GM18505 (cell line): ENCODE measurements around the gene SLC34A1.
"Not testable (repeated sequence)": the region's sequence is repeated elsewhere in the genome, so short reads cannot be mapped to it uniquely, and the experiment has no call there.

ENCODE experiments used
- ATAC-seq: cut with Tn5 transposase; IDR thresholded peaks from one replicate; pipeline ENCODE4 v1.9.1; 2021; ENCODE audit not compliant: unreplicated experiment
- POLR2A ChIP-seq: IDR thresholded peaks from 4 replicates; pipeline ENCODE4 v1.6.1; 2011; ENCODE audit warnings: borderline replicate concordance; ENCODE audit not compliant: insufficient read depth, insufficient read length; ENCODE audit errors: extremely low read depth

Gene SLC34A1

DNA sequence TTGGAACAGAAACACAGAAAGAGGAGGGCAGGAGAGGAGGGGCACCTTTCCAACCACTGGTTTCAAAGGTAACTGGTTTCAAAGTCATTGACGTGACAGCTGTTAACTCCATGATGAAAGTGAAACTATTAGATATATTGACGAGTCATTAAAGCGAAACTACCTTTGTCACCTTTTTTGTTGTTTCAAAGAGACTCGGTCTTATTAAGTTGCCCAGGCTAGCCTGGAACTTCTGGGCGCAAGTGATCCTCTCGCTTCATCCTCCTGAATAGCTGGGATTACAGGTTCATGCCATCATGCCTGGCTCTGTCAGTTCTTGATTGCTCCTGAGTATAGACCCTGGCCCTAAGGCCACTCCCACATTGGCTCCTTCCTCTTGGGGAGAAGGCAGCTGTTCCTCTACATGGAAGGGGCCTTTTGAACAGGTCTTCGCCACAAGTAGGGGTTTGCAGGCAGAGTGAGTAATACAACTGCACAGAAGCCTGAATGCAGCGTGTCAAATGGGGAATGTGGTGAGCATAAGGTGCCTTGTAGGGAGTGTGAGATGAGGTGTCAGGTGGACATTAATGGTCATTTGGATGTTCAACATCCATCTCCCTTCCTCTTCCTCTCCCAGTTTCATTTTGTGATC lies 28.5 kb downstream of the SLC34A1 start:
- peak; percentile 44 for ATAC-seq
- TF ChIP-seq POLR2A: no peak

DNA sequence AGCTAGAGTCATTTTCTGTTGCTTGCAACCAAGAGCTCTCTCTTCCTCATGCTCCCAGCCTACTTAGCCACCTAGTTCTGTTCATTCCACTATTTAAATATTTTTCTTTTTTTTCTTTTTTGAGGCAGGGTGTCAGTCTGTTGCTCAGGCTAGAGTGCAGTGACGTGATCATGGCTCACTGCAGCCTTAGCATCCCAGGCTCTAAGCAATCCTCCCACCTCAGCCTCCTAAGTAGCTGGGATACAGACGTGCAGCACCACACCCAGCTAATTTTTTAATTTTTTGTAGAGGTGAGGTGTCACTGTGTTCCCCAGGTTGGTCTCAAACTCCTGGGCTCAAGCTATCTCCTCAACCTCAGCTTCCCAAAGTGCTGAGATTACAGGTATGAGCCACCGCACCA lies 30.2 kb downstream of the SLC34A1 start:
- no peak for ATAC-seq
- TF ChIP-seq POLR2A: no peak

DNA sequence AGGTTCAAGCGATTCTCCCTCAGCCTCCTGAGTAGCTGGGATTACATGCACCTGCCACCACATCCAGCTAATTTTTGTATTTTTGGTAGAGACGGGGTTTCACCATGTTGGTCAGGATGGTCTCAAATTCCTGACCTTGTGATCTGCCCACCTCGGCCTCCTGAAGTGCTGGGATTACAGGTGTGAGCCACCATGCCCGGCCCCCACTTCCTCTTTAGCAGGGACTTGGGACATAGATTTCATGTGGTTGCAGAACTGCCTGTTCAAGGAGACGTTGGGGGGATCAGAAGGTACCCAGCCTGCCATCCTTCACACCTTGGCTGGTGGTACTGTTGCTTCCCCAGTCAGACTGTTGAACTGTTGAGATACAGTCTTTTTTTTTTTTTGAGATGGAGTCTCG lies 32.8 kb downstream of the SLC34A1 start:
- ATAC-seq: not testable (repeated sequence)

DNA sequence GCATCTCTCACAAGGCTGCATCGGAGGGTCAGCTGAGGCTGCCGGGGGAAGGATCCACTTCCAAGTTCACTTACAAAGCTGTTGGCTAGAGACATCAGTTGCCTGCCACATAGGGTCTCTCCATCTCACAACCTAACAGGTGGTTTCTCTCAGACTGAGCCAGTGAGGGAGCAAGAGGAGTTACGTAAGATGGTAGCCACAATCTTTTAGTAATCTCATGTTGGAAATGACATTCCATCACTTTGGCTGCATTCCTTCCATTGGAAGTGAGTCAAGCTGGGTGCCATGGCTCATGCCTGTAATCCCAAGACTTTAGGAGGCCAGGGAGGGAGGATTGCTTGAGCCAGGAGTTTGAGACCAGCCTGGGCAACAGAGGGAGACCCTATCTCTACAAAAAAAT lies 34.8 kb downstream of the SLC34A1 start:
- no peak for ATAC-seq
- no peak for TF ChIP-seq POLR2A

DNA sequence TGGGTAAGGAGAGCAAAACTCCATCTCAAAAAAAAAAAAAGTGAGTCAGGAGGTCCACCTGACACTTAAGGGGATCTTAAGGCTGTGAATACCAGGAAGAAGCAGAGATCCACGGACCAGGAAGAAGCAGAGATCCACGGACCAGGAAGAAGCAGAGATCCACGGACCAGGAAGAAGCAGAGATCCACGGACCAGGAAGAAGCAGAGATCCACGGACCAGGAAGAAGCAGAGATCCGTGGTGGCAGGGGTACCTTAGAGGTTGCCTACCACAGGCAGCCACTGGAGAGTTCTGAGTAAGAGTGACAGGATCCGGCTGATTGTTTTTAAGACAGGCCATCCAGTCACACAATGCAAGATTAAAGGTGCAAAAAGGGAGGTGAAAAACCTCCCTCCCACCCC lies 36.2 kb downstream of the SLC34A1 start:
- not testable (repeated sequence) for ATAC-seq

DNA sequence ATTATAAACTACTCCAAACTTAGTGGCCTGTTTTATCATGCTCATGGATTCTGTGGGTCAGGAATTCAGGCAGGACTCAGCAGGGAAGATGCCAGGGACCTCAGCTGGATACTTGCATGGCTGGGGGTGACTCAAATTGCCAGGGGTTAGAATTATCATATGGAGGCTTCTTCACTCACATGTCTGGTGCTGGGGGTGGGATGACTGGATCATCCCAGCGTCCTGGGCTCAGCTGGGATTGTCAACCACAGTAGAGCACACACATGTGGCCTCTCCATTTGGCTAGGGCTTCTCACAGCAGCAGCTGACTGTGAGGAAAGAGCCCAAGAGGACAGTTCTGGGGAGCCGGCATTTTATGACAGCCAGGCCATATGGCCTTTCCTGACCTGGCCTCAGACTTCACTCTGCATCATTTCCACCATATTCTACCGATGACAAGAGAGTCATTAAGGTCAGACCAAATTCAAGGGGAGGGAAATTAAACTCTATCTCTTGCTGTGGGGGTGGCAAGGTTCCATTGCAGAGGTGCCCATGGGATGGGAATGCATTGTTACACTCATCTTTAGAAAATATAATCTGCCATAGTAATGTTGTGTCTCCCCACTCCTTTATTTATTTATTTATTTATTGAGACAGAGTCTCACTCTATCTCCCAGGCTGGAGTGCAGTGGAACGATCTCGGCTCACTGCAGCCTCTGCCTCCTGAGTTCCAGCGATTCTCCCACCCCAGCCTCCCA lies 37.0 kb downstream of the SLC34A1 start:
- no peak for ATAC-seq
- no peak for TF ChIP-seq POLR2A

DNA sequence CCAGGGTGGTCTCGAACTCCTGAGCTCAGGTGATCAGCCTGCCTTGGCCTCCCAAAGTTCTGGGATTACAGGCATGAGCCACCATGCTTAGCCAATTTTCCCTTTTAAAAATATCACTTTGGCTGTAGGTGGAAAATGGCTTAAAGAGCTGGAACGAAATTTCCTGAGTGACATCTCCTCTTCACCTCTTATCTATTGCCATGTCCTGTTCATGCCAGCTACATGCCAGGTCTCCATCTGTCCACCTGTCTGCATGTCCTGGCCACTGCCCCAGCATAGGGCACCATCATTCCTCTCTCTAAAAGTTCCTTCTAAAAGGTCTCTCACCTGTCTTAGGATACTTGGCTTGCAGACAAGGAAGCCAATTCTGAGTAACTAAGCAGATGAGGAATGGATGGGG lies 39.4 kb downstream of the SLC34A1 start:
- ATAC-seq: no peak
- no peak for TF ChIP-seq POLR2A

DNA sequence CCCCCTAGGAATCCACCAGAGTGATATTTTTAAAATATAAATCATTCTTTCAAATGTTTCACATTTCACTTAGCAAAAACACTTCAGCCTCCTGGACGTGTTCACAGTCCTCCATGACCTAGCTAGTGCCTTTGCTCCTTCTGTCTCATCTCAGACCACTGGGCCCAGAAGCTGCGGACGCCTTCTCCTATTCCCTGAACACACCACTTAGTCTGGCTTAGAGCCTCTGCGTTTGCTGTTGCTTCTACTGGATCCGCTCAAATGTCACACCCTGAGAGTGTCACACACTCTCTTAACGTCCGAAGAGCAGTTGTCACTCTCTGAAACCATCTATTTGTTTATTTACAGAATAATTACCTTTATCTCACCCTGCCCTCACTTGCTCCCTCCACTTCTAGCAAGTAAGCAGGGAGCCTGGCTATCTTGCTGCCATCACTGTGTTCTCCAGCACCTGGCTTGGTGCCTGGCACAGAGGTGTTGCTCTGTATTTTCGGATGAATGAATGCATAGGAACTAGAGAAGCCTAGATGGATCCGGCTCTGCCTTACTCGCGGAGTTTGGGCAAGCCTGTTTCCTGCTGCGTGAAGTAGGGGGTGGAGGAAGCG lies 41.1 kb downstream of the SLC34A1 start:
- TF ChIP-seq POLR2A: no peak
- ATAC-seq: no peak

DNA sequence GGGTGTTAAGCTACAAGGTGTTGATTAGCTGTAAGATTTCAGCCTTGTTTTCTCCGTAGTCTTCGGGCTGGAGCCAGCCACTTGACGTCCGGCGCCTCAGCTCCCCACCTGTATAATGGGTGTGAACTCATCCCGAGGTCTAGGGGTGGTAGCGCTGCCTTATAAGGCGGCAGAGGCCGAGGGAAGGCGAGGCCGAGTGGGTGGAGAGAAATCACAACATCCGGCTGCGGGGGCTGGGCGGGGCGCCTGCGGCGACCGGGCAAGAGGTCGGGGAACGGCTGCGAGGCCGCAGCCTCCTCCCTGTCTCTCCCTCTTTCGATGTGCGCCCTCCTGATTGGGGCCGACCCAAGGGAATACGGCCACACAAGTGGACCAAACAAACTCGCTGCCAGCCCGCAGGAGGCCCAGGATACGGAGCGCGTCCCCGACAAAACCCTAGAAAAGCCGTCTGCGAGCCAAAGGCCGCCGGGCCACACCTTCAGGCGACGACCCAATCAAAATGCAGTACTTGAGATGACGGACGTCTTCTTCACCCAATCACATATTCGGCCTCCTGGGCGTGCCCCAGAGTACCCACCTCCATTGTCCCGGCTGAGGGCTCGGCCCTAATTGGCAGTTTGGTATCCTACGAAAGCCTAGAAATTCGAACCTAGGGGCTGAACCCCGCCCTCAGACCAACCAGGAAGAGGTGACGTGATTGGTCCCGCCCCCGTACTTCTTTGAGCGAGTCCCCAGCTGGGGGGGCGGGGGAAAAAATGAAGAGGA lies 41.7 kb downstream of the SLC34A1 start:
- peak; percentile 68 for ATAC-seq
- TF ChIP-seq POLR2A: peak; percentile 96

DNA sequence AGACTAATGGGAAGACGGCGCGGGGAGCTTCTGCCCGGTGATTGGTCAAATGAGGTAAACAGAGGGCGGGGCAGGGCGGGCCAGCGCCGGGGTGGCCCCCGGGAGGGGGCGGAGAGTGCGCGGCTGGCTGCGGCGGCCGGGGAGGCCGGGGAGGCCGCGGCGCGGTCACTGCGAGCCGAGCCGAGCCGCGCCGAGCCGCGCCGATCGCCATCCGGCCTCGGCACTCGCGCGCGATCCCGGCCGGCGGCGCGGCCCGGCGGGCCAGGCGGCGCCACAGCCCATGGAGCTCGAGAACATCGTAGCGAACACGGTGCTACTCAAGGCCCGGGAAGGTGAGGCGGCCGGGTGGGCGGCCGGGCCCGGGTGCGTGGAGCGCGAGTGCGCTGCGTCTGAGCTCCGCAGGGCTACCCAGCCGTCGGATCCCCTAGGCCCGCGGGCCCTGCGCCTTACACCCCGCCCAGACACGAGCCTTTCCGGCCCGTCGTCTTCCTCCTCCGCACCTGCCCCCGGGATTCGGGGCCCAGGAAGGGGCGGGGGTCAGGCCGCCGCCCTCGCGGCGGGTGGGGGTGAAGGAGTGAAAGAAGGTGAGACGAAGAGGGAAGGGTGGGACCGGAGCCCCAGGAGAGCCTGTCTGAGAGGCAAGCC lies 42.5 kb downstream of the SLC34A1 start, which contains the start of gene GRK6:
TSS of gene GRK6 (plus strand) at position 111 of the 645 bp plus-strand sequence. CDS start at position 281, 170 bp downstream.
- ATAC-seq: peak; percentile 13
- TF ChIP-seq POLR2A: peak; percentile 69

DNA sequence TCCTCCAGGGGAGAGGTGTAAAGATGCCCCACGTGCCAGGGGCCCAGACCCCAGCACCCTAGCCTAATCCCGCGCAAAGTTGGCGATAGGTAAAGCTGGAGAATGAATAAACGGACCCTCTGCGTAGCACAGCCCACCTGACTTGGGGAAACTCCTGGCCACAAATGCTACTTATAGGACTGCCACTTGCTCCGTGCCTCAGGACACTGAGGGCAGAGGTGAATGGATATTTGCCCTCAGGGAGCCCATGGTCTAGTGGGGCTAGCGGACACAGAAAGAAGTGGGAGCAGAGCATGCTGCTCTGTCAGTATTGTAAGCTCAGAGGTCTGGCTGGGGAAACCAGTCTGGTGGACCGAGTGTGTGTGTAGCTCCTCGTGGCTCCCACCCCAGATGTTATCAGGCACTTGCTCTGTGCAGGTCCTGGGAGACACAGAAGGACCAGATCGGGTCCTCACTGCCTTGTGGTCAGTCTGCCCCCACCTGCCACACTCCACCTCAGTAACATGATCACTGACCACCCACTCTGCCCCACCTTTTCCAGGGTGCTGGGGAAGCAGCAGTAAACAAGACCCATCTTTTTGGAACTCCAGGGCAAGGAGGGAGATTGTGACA lies 43.1 kb downstream of the SLC34A1 start:
- no peak for ATAC-seq
- TF ChIP-seq POLR2A: peak; percentile 3

DNA sequence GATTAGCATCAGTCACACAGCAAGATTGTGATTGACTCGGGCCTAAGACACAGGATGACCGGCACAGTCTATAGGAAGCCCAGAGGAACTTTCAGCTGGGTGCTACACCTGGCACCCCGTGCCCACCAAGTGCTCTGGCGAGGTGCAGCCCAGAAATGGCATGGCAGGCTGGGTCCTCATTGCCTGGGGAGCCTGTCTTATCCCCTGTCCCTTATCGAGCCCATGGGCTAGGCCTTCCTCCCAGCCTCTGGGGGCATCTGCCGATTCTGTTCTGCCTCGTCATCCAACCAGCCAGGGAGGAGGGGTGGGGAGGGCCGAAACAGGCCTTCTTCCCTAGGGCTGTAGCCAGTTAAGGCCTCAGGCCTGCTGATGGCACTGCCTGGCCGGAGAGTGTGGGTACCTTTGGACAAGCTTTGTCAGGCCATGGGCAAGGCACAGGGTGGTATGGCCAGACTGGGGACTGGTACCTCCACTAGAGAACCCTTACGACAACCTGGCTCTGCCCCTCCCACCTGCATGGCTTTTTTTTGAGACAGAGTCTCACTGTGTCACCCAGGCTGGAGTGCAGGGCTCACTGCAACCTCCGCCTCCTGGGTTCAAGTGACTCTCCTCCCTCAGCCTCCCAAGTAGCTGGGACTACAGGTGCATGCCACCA lies 43.8 kb downstream of the SLC34A1 start:
- no peak for ATAC-seq
- peak; percentile 42 for TF ChIP-seq POLR2A

DNA sequence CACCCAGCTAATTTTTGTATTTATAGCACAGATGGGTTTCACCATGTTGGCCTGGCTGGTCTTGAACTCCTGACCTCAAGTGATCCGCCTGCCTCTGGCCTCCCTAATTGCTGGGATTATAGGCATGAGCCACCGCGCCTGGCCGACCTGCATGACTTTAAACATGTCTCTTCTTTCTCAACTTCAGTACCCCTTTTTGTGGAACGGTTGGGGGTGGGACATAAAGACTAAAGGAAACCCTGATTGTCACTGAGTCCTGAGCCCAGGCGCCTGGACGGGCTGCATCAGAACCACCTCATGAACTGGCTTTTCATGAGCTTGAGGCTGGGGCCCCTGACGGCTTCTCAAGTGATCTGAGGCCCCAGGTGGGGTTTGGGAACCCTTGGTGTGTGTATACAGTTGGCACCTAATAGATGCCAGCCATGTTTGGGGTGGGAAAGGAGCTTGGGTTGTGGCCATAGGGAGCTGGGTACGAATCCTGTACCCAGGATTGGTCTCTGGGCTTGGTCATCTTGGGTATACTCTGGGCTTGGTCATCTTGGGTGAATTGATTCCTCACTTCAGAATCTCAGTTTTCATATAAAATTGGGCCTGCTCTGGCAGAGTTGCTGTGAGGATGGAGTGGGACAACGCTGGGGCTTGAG lies 44.5 kb downstream of the SLC34A1 start:
- no peak for TF ChIP-seq POLR2A
- ATAC-seq: no peak
